ENCODE measurements around the gene PGM3.
"Not testable (repeated sequence)": the region's sequence is repeated elsewhere in the genome, so short reads cannot be mapped to it uniquely, and the experiment has no call there.

PGM3 gene

DNA sequence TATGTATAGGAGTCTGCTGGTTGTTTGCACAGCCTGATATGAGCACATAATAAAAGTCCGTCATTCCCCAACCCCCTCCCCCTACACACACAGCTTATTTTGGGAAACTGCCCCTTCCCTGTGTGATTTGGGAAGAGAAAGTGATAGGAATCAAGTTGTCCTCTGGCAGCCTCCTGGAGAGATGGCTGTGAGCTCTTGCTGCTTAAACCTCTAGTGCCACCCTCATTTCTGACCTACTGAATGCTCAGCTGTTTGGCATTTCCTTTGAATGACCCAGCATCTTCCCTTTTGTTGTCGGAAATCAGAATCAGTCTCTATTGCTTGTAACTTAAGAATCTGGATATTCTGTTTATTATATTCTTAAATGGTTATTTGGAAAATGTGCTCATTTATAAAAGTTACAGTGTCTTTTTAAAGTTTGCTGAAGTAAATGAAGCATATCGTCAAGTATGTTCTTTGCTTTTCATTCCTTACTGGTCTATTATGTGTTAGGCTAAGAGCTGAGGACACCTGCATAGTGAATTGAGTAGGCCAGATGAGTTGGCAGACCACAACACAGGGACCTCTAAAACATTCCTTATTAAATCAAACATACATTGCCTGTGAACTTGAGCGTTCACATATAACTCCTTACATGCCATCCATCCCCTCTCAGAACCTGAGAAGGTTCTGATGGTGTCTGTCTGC is 5.6 kb upstream of the PGM3 start:
- H3K27ac ChIP-seq: no peak overlapping the region
- ChIA-PET POLR2A (ENCODE audit: low non-redundant PET) (no interaction called here), CTCF (interaction anchor here (1.1 kb wide), 1 partner anchor 131 kb away, joined by 3 read pairs; the partner anchor contains the start of gene DOP1A)
- no peak for DNase-seq (ENCODE audit: low spot score)
- TF ChIP-seq CTCF (conservative IDR thresholded peaks at IDR 0.05; ENCODE audit: low read depth): no peak

DNA sequence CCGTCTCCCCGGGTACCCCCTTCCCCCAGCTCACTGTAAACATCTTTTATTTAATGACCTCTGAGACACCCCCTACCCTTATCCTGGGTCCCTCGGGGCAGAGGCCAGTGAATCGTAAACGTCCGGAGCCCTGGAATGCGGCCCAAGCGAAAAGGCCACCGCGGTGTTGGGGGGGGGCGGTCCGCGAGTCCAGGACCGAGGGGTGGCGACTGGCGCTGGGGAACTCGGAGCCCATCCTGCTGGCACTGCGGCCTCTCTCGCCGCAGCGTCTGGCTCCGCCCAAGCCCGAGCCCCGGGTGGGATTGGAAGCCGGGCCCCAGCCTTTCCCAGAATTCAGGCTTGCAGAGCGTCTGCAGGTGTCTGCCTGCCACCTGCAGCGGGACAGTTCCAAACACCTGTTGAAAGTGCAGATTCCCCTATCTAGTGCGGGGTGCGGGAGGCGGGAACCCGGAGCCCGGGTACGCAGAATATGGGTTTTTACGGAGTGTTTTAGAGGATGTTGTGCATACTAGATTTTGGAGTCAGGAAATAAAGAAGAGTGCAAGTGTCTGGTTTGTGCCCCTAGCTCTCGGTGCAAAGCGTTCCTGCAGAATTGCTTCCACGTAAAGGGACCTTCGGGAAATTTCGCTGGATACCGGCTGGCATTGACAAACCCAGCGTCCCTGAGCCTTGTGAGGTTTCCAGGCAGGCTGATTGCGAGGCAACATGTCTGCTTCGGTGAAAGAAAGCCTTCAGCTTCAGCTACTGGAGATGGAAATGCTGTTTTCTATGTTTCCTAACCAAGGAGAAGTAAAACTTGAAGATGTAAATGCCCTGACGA is 892 bp upstream of the PGM3 start:
- CTCF ChIA-PET: interaction anchor here (0.6 to 1.2 kb wide), 2 partner anchors 86 to 126 kb away, joined by 3 to 4 read pairs; partner anchors contain the start of gene DOP1A
- H3K27ac ChIP-seq: peak overlapping the region; percentile 66; the same call in 1 of the 2 replicates

GRCh38 chr6:83192456-83192855 is 609 bp downstream of the PGM3 start:
- peak overlapping the region; percentile 66 for H3K27ac ChIP-seq
- ChIA-PET POLR2A (ENCODE audit: low non-redundant PET) (interaction anchor here (1.4 kb wide), 1 partner anchor 125 kb away, joined by 4 read pairs; the partner anchor contains the start of gene DOP1A), CTCF (interaction anchor here (0.7 kb wide), 1 partner anchor 135 kb away, joined by 4 read pairs; no protein-coding TSS in a partner anchor)
- DNase-seq (ENCODE audit: low spot score): peak; percentile 36
- TF ChIP-seq CTCF (conservative IDR thresholded peaks at IDR 0.05; ENCODE audit: low read depth): no peak

More for the DNA sequence above, 892 bp upstream of the PGM3 start:
- POLR2A ChIA-PET (ENCODE audit: low non-redundant PET): no interaction called here
- no peak for TF ChIP-seq CTCF (conservative IDR thresholded peaks at IDR 0.05; ENCODE audit: low read depth)
- DNase-seq (ENCODE audit: low spot score): peak; percentile 36

- ChIA-PET POLR2A (ENCODE audit: low non-redundant PET) (interaction anchor here (1.4 kb wide), 1 partner anchor 124 kb away, joined by 4 read pairs; the partner anchor contains the start of gene DOP1A), CTCF (interaction anchor here (0.6 to 0.7 kb wide), 2 partner anchors 135 to 772 kb away, joined by 4 read pairs; no protein-coding TSS in a partner anchor)
- not testable (repeated sequence) for H3K27ac ChIP-seq; DNase-seq (ENCODE audit: low spot score)
These were observed 1.1 kb downstream of the PGM3 start for GRCh38 chr6:83191974-83192373.

DNA sequence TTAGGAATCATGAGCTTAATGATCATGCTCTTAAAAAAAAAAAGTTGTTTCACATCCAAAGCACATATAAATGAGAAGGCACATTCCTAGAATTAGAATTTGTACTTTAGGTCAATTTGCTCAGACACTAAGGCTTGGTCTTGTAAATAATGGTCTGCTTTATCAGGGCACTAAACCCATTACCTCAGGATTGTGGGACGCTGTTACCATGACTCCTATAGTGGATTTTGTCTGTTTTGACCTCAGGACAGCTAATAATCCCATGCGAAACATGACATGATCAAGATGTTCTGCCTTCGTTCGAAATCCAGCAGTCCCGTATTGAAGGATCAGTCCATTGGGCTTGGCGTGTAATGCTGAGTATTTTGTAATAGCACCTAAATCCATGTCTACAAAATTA is 2.4 kb downstream of the PGM3 start:
- ChIA-PET POLR2A (ENCODE audit: low non-redundant PET) (no interaction called here), CTCF (no interaction called here)
- H3K27ac ChIP-seq: no peak overlapping the region
- no peak for DNase-seq (ENCODE audit: low spot score)
- no peak for TF ChIP-seq CTCF (conservative IDR thresholded peaks at IDR 0.05; ENCODE audit: low read depth)

- no peak for DNase-seq (ENCODE audit: low spot score)
- CTCF ChIA-PET: no interaction called here
- TF ChIP-seq CTCF (conservative IDR thresholded peaks at IDR 0.05; ENCODE audit: low read depth): no peak
- POLR2A ChIA-PET (ENCODE audit: low non-redundant PET): no interaction called here
- no peak overlapping the region for H3K27ac ChIP-seq
These were observed 4.6 kb downstream of the PGM3 start for GRCh38 chr6:83188501-83188900.
